Keratinocyte (primary cell): ENCODE data around the gene MCM9. TPM values are rescaled to one million over a fixed set of nuclear protein-coding genes. Genes with fewer than 3 reads are reported as not detected.

ENCODE experiments used
- DNase-seq: peaks from one replicate; pipeline ENCODE4 v3.0.0-alpha.2; 2011; ENCODE audit warnings: low read depth, missing footprints, low spot score
- FAIRE-seq: peaks from 2 replicates; lab custom pipeline; 2011; peaks lifted over from hg19 to GRCh38; lab: Jason Lieb, UNC
- H2AFZ ChIP-seq: 2 replicates; pipeline ENCODE4 v1.6.0; 2012; ENCODE audit warnings: low read length, control low read depth, inconsistent platforms; ENCODE audit not compliant: control insufficient read depth
- H3K27ac ChIP-seq: 2 replicates; pipeline ENCODE4 v1.5.1; 2011; ENCODE audit warnings: low read length; ENCODE audit not compliant: control insufficient read depth, insufficient read depth
- H3K27me3 ChIP-seq: 3 replicates; pipeline ENCODE4 v1.6.0; 2011; ENCODE audit warnings: low read length; ENCODE audit not compliant: control insufficient read depth, insufficient read depth; ENCODE audit errors: extremely low read depth
- H3K36me3 ChIP-seq, 2 experiments: 2 replicates in 1 of 2; 3 replicates in 1 of 2; pipeline ENCODE4 v1.5.1; 2011; ENCODE audit warnings: low read length in 2 of 2, mild to moderate bottlenecking in 1 of 2; ENCODE audit not compliant: control insufficient read depth in 2 of 2, insufficient read depth in 2 of 2; ENCODE audit errors: extremely low read depth in 1 of 2
- H3K4me1 ChIP-seq: 3 replicates; pipeline ENCODE4 v1.5.1; 2011; ENCODE audit warnings: low read length; ENCODE audit not compliant: control insufficient read depth, insufficient read depth; ENCODE audit errors: extremely low read depth
- H3K4me2 ChIP-seq: 3 replicates; pipeline ENCODE4 v1.6.0; 2011; ENCODE audit warnings: low read depth, low read length; ENCODE audit not compliant: control insufficient read depth, insufficient read depth; ENCODE audit errors: extremely low read depth
- H3K4me3 ChIP-seq, 3 experiments: fragments of 200-600 bp in 1 of 3; sonication (generic) in 1 of 3; 2 replicates in 2 of 3; 3 replicates in 1 of 3; pipeline ENCODE4 v1.5.1; 2011 to 2016; ENCODE audit warnings: low read length in 3 of 3, mild to moderate bottlenecking in 3 of 3, control low read depth in 2 of 3, inconsistent platforms in 1 of 3, low read depth in 1 of 3, mixed read lengths in 1 of 3, mixed run types in 1 of 3, moderate library complexity in 1 of 3; ENCODE audit not compliant: control insufficient read depth in 2 of 3, insufficient read depth in 2 of 3; ENCODE audit errors: extremely low read depth in 1 of 3
- H3K79me2 ChIP-seq: 2 replicates; pipeline ENCODE4 v1.6.0; 2012; ENCODE audit warnings: low read length; ENCODE audit not compliant: control insufficient read depth, insufficient read depth
- H3K9ac ChIP-seq: 3 replicates; pipeline ENCODE4 v1.6.0; 2011; ENCODE audit warnings: low read length; ENCODE audit not compliant: control insufficient read depth, insufficient read depth; ENCODE audit errors: extremely low read depth
- H3K9me1 ChIP-seq: 3 replicates; pipeline ENCODE4 v1.6.0; 2011; ENCODE audit warnings: low read length; ENCODE audit not compliant: control insufficient read depth, insufficient read depth; ENCODE audit errors: extremely low read depth
- H3K9me3 ChIP-seq: 2 replicates; pipeline ENCODE4 v1.5.1; 2012; ENCODE audit warnings: low read depth, low read length; ENCODE audit not compliant: control insufficient read depth
- H4K20me1 ChIP-seq: 3 replicates; pipeline ENCODE4 v1.6.0; 2011; ENCODE audit warnings: low read length; ENCODE audit not compliant: control insufficient read depth, insufficient read depth; ENCODE audit errors: extremely low read depth
- EZH2 ChIP-seq: IDR thresholded peaks from one replicate; pipeline ENCODE4 v1.6.1; 2012; ENCODE audit warnings: inconsistent platforms, mild to moderate bottlenecking, low read length, moderate library complexity
- dilution Hi-C: fragments of 300-500 bp; cut with MboI; formaldehyde crosslinking; loops from one replicate; pipeline ENCODE4 v1.7.0; 2020; ENCODE audit warnings: low sequenced_read_pairs; ENCODE audit not compliant: extremely low pct_ligation_motif_present
- polyA plus RNA-seq, 5 experiments: library from polyadenylated mRNA; depleted of rRNA in 3 of 5; stranded (reverse) in 3 of 5; stranded (forward) in 1 of 5; unstranded in 1 of 5; fragments of >200 nt; gene quantifications; 1 replicate in 1 of 5; 2 replicates in 3 of 5; 3 replicates in 1 of 5; pipeline versions ENCODE4 v1.2.1 to v1.2.3, GENCODE V29; 2011 to 2012; ENCODE audit warnings: missing spikeins in 2 of 5, low read depth in 1 of 5, low replicate concordance in 1 of 5
- TF ChIP-seq, protein P1 (sequence below), 3 experiments: IDR thresholded peaks in 1 of 3; conservative IDR thresholded peaks in 1 of 3; optimal IDR thresholded peaks in 1 of 3; 2 replicates in 2 of 3; 3 replicates in 1 of 3; pipeline versions ENCODE3 to v1.5.1; 2011; ENCODE audit warnings: low read length in 3 of 3, mild to moderate bottlenecking in 3 of 3, moderate library complexity in 2 of 3, control low read depth in 1 of 3, inconsistent platforms in 1 of 3; ENCODE audit not compliant: insufficient read depth in 2 of 3; ENCODE audit errors: extremely low read depth in 1 of 3

Gene MCM9
- polyA plus RNA-seq, 1 donor (not counting 4 experiments of a cell fraction or from before 2014, with no cell fraction given): 3.1 TPM

DNA sequence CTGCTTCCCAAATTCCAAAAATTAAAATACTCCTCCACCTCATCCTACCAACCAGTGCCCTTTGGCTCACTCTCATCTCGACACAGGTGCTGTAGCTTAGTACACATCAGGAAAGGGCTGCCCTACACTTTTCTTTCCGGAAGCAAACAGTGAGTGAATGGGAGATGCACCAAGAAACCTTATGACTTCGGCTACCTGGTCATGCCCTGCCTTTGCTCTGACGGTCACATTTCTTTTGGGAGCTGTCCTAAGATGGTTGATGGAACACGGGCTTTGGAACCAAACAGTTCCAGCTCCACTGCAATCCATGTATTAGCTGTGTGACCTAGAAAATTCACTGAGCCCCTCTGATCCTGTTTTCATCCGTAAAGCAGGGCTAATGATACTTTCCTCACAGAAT is 133.7 kb downstream of the MCM9 start:
- dilution Hi-C loops: no loop called here
- Histone ChIP-seq H3K9me1 (no peaks in the 10 kb centered on the region), H3K4me2 (no peak overlapping the region), H3K27ac (no peak overlapping the region), H3K4me3 (no peak overlapping the region), H3K79me2 (no peaks in the 10 kb centered on the region), H3K4me1 (peaks cover 12% of the 10 kb centered on the region), H3K9ac (no peak overlapping the region), H4K20me1 (no peaks in the 10 kb centered on the region), H3K27me3 (no peaks in the 10 kb centered on the region), H3K36me3 (no peaks in the 10 kb centered on the region), H3K9me3 (no peaks in the 10 kb centered on the region), H2AFZ (no peak overlapping the region)
- FAIRE-seq (no peak), DNase-seq (no peak)
- TF ChIP-seq, protein P1, sequence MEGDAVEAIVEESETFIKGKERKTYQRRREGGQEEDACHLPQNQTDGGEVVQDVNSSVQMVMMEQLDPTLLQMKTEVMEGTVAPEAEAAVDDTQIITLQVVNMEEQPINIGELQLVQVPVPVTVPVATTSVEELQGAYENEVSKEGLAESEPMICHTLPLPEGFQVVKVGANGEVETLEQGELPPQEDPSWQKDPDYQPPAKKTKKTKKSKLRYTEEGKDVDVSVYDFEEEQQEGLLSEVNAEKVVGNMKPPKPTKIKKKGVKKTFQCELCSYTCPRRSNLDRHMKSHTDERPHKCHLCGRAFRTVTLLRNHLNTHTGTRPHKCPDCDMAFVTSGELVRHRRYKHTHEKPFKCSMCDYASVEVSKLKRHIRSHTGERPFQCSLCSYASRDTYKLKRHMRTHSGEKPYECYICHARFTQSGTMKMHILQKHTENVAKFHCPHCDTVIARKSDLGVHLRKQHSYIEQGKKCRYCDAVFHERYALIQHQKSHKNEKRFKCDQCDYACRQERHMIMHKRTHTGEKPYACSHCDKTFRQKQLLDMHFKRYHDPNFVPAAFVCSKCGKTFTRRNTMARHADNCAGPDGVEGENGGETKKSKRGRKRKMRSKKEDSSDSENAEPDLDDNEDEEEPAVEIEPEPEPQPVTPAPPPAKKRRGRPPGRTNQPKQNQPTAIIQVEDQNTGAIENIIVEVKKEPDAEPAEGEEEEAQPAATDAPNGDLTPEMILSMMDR (optimal IDR thresholded peaks at IDR 0.05 in 1 of 3, IDR thresholded peaks at IDR 0.05 in 1 of 3, conservative IDR thresholded peaks at IDR 0.05 in 1 of 3; ENCODE audit: extremely low read depth in 1 of 3, insufficient read depth in 2 of 3, low read length in 3 of 3): no peak
- TF ChIP-seq EZH2: no peak

- no peaks in the 10 kb centered on the region for H3K79me2 ChIP-seq
These were observed 134.4 kb downstream of the MCM9 start for GRCh38 chr6:118800394-118801071.

More at GRCh38 chr6:118800394-118801071, 134.4 kb downstream of the MCM9 start:
- peak overlapping the region; percentile 68 for H2AFZ ChIP-seq
- H3K9ac ChIP-seq: no peak overlapping the region
- H3K9me3 ChIP-seq: no peaks in the 10 kb centered on the region
- H3K36me3 ChIP-seq: no peaks in the 10 kb centered on the region
- H4K20me1 ChIP-seq: no peaks in the 10 kb centered on the region
- FAIRE-seq (peak; percentile 83), DNase-seq (peak; percentile 32)
- no peaks in the 10 kb centered on the region for H3K9me1 ChIP-seq
- H3K4me1 ChIP-seq: peaks cover 12% of the 10 kb centered on the region
- H3K27me3 ChIP-seq: no peaks in the 10 kb centered on the region
- H3K4me3 ChIP-seq: peak overlapping the region in 2 of 3 experiments; percentile 32 to 36
- TF ChIP-seq, protein P1 (optimal IDR thresholded peaks at IDR 0.05 in 1 of 3, IDR thresholded peaks at IDR 0.05 in 1 of 3, conservative IDR thresholded peaks at IDR 0.05 in 1 of 3; ENCODE audit: extremely low read depth in 1 of 3, insufficient read depth in 2 of 3, low read length in 3 of 3): peak; percentile 74 to 90 (median 82)
- TF ChIP-seq EZH2: no peak
- H3K27ac ChIP-seq: no peak overlapping the region
- peak overlapping the region; percentile 78 for H3K4me2 ChIP-seq
- dilution Hi-C loops: no loop called here
